Fibroblast of villous mesenchyme (primary cell): ENCODE measurements around the gene MDH2. TPM values are rescaled to one million over a fixed set of nuclear protein-coding genes. Genes with fewer than 3 reads are reported as not detected.

Source experiments
- DNase-seq: peaks from one replicate; pipeline ENCODE4 v3.0.0-alpha.2; 2010; ENCODE audit warnings: low read depth
- H3K4me3 ChIP-seq: 2 replicates; pipeline ENCODE4 v1.5.1; 2011; ENCODE audit warnings: low read depth, mild to moderate bottlenecking, low read length
- CTCF ChIP-seq: IDR thresholded peaks from 2 replicates; pipeline ENCODE4 v1.5.1; 2012; ENCODE audit warnings: low read depth, mild to moderate bottlenecking, low read length; ENCODE audit not compliant: insufficient read depth
- total RNA-seq: library from RNA; depleted of rRNA; stranded (reverse); fragments of >200 nt; gene quantifications from 2 replicates; pipeline ENCODE4 v1.2.3, GENCODE V29; 2012

Gene MDH2
- total RNA-seq, 1 donor, result 35.8 TPM

GRCh38 chr7:76072243-76073148 lies 24.6 kb downstream of the MDH2 start:
- TF ChIP-seq CTCF, result no peak
- H3K4me3 ChIP-seq, result no peak overlapping the region
- DNase-seq, result no peak

- no peak for TF ChIP-seq CTCF
- no peak for DNase-seq
- no peak overlapping the region for H3K4me3 ChIP-seq
Observed at GRCh38 chr7:76073335-76073990, 25.6 kb downstream of the MDH2 start.

- DNase-seq, result no peak
- no peak overlapping the region for H3K4me3 ChIP-seq
- TF ChIP-seq CTCF, result no peak
Observed at GRCh38 chr7:76074306-76074971, 26.5 kb downstream of the MDH2 start.

GRCh38 chr7:76074972-76075370 lies 27.1 kb downstream of the MDH2 start:
- TF ChIP-seq CTCF, result no peak
- no peak for DNase-seq
- no peak overlapping the region for H3K4me3 ChIP-seq

- no peak for DNase-seq
- no peak overlapping the region for H3K4me3 ChIP-seq
- TF ChIP-seq CTCF, result no peak
Observed at GRCh38 chr7:76076995-76077394, 29.1 kb downstream of the MDH2 start.

GRCh38 chr7:76077435-76077834 lies 29.5 kb downstream of the MDH2 start:
- TF ChIP-seq CTCF, result no peak
- peak; percentile 77 for DNase-seq
- H3K4me3 ChIP-seq, result no peak overlapping the region
